ENCODE measurements around the gene TBC1D10A.

DNA sequence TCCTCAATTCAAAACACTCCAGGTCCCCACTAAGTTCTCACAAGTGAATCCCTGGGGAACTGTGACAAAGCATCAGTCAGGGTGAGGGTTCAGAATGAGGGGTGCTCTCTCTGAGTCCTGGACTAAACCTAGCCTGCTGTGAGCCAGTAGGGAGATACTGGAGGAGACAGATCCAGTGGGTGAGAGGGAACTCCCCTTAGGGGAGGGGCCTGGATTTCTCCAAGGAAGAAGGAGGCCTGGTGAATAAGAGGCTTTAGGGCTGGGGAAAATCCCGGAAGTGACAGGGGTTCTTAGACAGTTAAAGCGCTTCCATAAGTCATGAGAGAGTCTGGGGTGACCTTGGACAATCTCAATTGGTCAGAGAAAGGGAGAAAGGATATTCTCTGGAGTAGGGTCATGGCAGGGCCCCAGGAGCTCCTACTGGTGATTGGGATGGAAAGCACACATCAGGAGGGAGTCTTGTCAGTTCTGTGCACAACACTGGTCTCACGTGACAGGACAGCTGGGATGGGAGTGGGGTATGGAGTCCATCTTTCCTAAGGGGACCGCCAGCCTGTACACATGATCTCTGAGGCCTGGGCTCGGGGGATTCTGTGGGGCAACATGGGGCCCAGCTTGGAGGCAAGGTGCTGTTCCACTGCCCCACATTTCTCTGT, 1.5 kb downstream of the TBC1D10A start:
- TF ChIP-seq TAF1 (IDR thresholded peaks at IDR 0.05; ENCODE audit: borderline replicate concordance, insufficient read depth, low read length) (no peak), POLR2AphosphoS5 (IDR thresholded peaks at IDR 0.05; ENCODE audit: low read depth, low read length) (no peak), SIN3A (IDR thresholded peaks at IDR 0.05; ENCODE audit: borderline replicate concordance, insufficient read depth, low read length) (no peak)
- TF ChIP-seq, protein P1, sequence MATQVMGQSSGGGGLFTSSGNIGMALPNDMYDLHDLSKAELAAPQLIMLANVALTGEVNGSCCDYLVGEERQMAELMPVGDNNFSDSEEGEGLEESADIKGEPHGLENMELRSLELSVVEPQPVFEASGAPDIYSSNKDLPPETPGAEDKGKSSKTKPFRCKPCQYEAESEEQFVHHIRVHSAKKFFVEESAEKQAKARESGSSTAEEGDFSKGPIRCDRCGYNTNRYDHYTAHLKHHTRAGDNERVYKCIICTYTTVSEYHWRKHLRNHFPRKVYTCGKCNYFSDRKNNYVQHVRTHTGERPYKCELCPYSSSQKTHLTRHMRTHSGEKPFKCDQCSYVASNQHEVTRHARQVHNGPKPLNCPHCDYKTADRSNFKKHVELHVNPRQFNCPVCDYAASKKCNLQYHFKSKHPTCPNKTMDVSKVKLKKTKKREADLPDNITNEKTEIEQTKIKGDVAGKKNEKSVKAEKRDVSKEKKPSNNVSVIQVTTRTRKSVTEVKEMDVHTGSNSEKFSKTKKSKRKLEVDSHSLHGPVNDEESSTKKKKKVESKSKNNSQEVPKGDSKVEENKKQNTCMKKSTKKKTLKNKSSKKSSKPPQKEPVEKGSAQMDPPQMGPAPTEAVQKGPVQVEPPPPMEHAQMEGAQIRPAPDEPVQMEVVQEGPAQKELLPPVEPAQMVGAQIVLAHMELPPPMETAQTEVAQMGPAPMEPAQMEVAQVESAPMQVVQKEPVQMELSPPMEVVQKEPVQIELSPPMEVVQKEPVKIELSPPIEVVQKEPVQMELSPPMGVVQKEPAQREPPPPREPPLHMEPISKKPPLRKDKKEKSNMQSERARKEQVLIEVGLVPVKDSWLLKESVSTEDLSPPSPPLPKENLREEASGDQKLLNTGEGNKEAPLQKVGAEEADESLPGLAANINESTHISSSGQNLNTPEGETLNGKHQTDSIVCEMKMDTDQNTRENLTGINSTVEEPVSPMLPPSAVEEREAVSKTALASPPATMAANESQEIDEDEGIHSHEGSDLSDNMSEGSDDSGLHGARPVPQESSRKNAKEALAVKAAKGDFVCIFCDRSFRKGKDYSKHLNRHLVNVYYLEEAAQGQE (IDR thresholded peaks at IDR 0.05; ENCODE audit: insufficient read depth in 1 of 2, low read depth in 2 of 2, low read length in 2 of 2) = no peak
